Measurements from ENCODE around the gene CCDC158.

DNA sequence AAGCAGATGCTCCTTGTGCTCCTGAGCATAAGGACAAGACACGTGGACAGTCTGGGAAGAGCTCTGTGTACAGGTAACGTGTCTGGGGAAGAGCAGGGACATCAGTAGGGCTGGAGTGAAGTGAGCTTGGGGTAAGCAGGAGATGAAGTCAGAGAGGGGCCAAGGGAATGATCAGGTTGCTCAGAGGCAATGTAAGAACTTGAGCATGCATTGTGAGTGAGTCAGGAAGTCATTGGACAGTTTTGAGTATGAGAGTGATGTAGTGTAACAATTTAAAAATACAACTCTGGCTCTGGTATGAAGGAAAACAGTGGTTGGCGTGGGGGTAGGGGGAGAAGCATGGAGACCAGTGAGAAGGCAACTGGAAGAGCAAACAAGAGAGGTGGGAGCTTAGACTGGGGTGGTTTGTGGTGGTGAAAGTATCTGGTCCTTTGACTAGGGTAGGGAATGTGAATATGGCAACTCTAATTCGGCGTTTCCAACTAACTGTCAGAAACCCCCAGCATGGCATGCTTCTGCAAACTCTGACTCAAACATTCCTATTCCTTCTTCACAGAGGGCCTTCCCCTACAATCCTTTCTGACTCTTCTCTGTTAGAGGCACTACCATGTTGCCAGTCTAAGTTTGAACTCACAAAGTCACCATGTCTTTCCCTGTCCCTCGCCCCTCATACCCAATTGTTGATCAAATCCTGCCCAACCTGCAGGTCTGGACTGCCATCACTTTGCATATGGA is 57.2 kb downstream of the CCDC158 start:
- TF ChIP-seq, protein P1, sequence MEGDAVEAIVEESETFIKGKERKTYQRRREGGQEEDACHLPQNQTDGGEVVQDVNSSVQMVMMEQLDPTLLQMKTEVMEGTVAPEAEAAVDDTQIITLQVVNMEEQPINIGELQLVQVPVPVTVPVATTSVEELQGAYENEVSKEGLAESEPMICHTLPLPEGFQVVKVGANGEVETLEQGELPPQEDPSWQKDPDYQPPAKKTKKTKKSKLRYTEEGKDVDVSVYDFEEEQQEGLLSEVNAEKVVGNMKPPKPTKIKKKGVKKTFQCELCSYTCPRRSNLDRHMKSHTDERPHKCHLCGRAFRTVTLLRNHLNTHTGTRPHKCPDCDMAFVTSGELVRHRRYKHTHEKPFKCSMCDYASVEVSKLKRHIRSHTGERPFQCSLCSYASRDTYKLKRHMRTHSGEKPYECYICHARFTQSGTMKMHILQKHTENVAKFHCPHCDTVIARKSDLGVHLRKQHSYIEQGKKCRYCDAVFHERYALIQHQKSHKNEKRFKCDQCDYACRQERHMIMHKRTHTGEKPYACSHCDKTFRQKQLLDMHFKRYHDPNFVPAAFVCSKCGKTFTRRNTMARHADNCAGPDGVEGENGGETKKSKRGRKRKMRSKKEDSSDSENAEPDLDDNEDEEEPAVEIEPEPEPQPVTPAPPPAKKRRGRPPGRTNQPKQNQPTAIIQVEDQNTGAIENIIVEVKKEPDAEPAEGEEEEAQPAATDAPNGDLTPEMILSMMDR (IDR thresholded peaks at IDR 0.05), result no peak
- TF ChIP-seq POLR2A (IDR thresholded peaks at IDR 0.05), result no peak

Data from heart left ventricle (tissue), 13 donors.